Transverse colon (tissue), 3 donors: Measurements from ENCODE around the gene GPANK1.
A peak's percentile ranks its signal among the peaks of the same experiment; 100 is the strongest.

Experiments used
- EP300 ChIP-seq: sonication (generic); formaldehyde crosslinking; IDR thresholded peaks from one replicate; pipeline ENCODE4 v1.6.1; 2017; ENCODE audit warnings: antibody characterized with exemption, low read depth
- TF ChIP-seq, protein P1 (sequence below), 5 experiments: fragments of 200-600 bp in 3 of 5; fragments of 450-650 bp in 2 of 5; sonication (generic) in 3 of 5; IDR thresholded peaks; 1 replicate in 2 of 5; 2 replicates in 3 of 5; pipeline ENCODE4 v1.5.1; 2016 to 2017; ENCODE audit warnings: antibody characterized with exemption in 5 of 5, inconsistent platforms in 3 of 5, mild to moderate bottlenecking in 2 of 5, moderate library complexity in 1 of 5

DNA sequence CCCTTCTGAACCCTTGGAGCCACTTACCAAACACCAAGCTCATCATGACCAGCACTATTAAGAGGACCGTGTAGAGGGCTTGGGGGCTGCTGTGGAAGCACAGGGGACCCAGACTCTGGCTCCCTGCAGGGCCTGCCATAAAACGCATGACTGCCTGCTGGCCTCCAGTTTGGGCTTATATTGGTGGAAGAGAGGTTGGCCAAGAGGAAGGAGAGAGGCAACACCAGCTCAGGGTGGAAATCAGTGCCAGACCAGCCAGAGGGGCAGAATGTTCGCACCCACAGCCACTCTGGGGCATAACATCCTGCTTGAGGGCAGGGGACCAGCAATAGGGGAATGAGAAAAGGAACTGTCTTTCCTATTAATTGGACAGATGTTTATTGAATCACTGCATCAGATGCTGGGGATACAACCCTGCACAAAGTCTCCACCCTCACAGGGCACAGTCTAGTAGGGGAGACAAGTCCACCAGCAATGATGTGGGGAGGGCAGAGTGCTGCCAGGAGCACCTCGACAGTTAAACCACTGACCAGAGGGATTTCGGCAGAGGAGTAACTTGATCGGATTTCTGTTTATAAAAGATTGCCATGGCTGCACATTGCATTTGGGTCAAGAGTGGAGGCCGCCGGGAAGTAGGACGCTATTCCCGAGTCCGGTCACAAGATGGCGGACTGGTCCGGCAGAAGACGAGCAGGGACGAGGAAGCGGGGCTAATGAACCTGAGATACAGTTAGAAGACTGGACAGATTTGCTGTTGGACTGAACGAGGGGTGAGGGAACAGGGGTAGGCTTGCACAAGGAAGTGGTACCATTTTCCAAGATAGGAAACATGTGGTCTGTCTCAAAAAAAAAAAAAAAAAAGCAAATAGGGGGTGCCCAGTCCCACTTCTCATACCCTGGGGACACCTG, 15.7 kb upstream of the GPANK1 start, which contains the start of gene LY6G5C:
- TF ChIP-seq, protein P1, sequence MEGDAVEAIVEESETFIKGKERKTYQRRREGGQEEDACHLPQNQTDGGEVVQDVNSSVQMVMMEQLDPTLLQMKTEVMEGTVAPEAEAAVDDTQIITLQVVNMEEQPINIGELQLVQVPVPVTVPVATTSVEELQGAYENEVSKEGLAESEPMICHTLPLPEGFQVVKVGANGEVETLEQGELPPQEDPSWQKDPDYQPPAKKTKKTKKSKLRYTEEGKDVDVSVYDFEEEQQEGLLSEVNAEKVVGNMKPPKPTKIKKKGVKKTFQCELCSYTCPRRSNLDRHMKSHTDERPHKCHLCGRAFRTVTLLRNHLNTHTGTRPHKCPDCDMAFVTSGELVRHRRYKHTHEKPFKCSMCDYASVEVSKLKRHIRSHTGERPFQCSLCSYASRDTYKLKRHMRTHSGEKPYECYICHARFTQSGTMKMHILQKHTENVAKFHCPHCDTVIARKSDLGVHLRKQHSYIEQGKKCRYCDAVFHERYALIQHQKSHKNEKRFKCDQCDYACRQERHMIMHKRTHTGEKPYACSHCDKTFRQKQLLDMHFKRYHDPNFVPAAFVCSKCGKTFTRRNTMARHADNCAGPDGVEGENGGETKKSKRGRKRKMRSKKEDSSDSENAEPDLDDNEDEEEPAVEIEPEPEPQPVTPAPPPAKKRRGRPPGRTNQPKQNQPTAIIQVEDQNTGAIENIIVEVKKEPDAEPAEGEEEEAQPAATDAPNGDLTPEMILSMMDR (IDR thresholded peaks at IDR 0.05) = peak; percentile 52 to 78 (median 69)
- TF ChIP-seq EP300 = no peak
